HepG2 (cell line): ENCODE results near the gene TTBK1. TPM values are rescaled to one million over a fixed set of nuclear protein-coding genes. Genes with fewer than 3 reads are reported as not detected.
A peak's percentile ranks its signal among the peaks of the same experiment; 100 is the strongest.

Source experiments
- ARNTL ChIP-seq: sonication (generic); formaldehyde crosslinking; IDR thresholded peaks from 2 replicates; pipeline ENCODE4 v1.4.0; 2020; ENCODE audit warnings: mild to moderate bottlenecking, missing genetic modification reagents
- CREB1 ChIP-seq, 2 experiments: fragments of 450-650 bp in 1 of 2; IDR thresholded peaks; 2 replicates each; pipeline ENCODE4 v1.6.1; 2016 to 2017; ENCODE audit warnings: control low read depth in 1 of 2, mild to moderate bottlenecking in 1 of 2, missing compliant biosample characterization in 1 of 2, missing genetic modification characterization in 1 of 2
- DMTF1 ChIP-seq: sonication (generic); formaldehyde crosslinking; IDR thresholded peaks from 2 replicates; pipeline ENCODE4 v1.4.0; 2020; ENCODE audit warnings: mild to moderate bottlenecking, missing genetic modification reagents
- HNRNPUL1 ChIP-seq: fragments of 200-400 bp; formaldehyde crosslinking; IDR thresholded peaks from 2 replicates; pipeline ENCODE4 v1.6.1; 2017; ENCODE audit warnings: low read depth, mild to moderate bottlenecking, low read length, moderate library complexity
- KAT7 ChIP-seq: IDR thresholded peaks from 2 replicates; pipeline ENCODE4 v1.6.1; 2018; ENCODE audit warnings: borderline replicate concordance, missing compliant biosample characterization
- KDM6A ChIP-seq: IDR thresholded peaks from 2 replicates; pipeline ENCODE4 v1.6.1; 2016; ENCODE audit warnings: low read depth
- NRL ChIP-seq: sonication (generic); formaldehyde crosslinking; IDR thresholded peaks from 2 replicates; pipeline ENCODE4 v1.5.0; 2020; ENCODE audit warnings: missing genetic modification reagents, mild to moderate bottlenecking, moderate library complexity, borderline replicate concordance
- PRDM4 ChIP-seq: sonication (generic); formaldehyde crosslinking; IDR thresholded peaks from 2 replicates; pipeline ENCODE4 v1.9.0; 2021; ENCODE audit warnings: missing genetic modification reagents, borderline replicate concordance
- RXRA ChIP-seq: sonication (generic); formaldehyde crosslinking; IDR thresholded peaks from 2 replicates; pipeline ENCODE4 v1.5.1; 2020; ENCODE audit warnings: missing genetic modification reagents
- ZNF275 ChIP-seq: sonication (generic); formaldehyde crosslinking; IDR thresholded peaks from 2 replicates; pipeline ENCODE4 v1.8.0; 2022; ENCODE audit warnings: missing genetic modification reagents, mild to moderate bottlenecking, inconsistent platforms, borderline replicate concordance
- ZSCAN21 ChIP-seq: sonication (generic); formaldehyde crosslinking; IDR thresholded peaks from 2 replicates; pipeline ENCODE4 v1.8.0; 2022; ENCODE audit warnings: mild to moderate bottlenecking, missing genetic modification reagents, moderate library complexity, borderline replicate concordance
- polyA plus RNA-seq, 8 experiments: library from polyadenylated mRNA; depleted of rRNA in 3 of 8; stranded (reverse) in 7 of 8; unstranded in 1 of 8; fragments of >200 nt; fragmentation: Illumina TruSeq in 4 of 8; extraction: Trizol in 4 of 8; gene quantifications; 2 replicates each; pipeline versions ENCODE4 v1.2.1 to v1.2.3, GENCODE V29; 2011 to 2016; ENCODE audit warnings: low read depth in 4 of 8, missing spikeins in 1 of 8, mixed read lengths in 1 of 8; ENCODE audit not compliant: insufficient read depth in 1 of 8
- total RNA-seq, 5 experiments: library from RNA; depleted of rRNA; stranded (reverse); fragments of >200 nt; fragmentation: Illumina TruSeq; extraction: Trizol; gene quantifications; 2 replicates each; pipeline ENCODE4 v1.2.3, GENCODE V29; 2016; ENCODE audit warnings: low read depth in 1 of 5
- TF ChIP-seq, protein P1 (sequence below): sonication (generic); formaldehyde crosslinking; IDR thresholded peaks from 2 replicates; pipeline ENCODE4 v1.4.0; 2020; ENCODE audit warnings: missing genetic modification reagents, borderline replicate concordance
- TF ChIP-seq, protein P2 (sequence below): IDR thresholded peaks from 2 replicates; pipeline ENCODE4 v1.6.1; 2012; ENCODE audit warnings: low read length, improper control_type of control experiment

TTBK1 gene
- total and polyA plus RNA-seq, 2 of the 13 experiments (the other 11 are each of a cell fraction or from before 2014, with no cell fraction given) = 0.24 to 0.33 TPM

- TF ChIP-seq DMTF1 (CRISPR knock-in tag) (no peak), PRDM4 (CRISPR knock-in tag) (no peak), KDM6A (CRISPR knock-in tag) (peak; percentile 30; the same call in 1 of the 2 replicates), NRL (CRISPR knock-in tag) (no peak), ARNTL (CRISPR knock-in tag) (no peak), HNRNPUL1 (no peak), RXRA (CRISPR knock-in tag) (peak; percentile 34; the same call in 1 of the 2 replicates), ZSCAN21 (CRISPR knock-in tag) (no peak), KAT7 (CRISPR knock-in tag) (no peak), ZNF275 (CRISPR knock-in tag) (no peak), CREB1 (IDR thresholded peaks at IDR 0.05) (no peak), CREB1 (CRISPR knock-in tag; IDR thresholded peaks at IDR 0.05) (no peak)
- TF ChIP-seq, protein P1, sequence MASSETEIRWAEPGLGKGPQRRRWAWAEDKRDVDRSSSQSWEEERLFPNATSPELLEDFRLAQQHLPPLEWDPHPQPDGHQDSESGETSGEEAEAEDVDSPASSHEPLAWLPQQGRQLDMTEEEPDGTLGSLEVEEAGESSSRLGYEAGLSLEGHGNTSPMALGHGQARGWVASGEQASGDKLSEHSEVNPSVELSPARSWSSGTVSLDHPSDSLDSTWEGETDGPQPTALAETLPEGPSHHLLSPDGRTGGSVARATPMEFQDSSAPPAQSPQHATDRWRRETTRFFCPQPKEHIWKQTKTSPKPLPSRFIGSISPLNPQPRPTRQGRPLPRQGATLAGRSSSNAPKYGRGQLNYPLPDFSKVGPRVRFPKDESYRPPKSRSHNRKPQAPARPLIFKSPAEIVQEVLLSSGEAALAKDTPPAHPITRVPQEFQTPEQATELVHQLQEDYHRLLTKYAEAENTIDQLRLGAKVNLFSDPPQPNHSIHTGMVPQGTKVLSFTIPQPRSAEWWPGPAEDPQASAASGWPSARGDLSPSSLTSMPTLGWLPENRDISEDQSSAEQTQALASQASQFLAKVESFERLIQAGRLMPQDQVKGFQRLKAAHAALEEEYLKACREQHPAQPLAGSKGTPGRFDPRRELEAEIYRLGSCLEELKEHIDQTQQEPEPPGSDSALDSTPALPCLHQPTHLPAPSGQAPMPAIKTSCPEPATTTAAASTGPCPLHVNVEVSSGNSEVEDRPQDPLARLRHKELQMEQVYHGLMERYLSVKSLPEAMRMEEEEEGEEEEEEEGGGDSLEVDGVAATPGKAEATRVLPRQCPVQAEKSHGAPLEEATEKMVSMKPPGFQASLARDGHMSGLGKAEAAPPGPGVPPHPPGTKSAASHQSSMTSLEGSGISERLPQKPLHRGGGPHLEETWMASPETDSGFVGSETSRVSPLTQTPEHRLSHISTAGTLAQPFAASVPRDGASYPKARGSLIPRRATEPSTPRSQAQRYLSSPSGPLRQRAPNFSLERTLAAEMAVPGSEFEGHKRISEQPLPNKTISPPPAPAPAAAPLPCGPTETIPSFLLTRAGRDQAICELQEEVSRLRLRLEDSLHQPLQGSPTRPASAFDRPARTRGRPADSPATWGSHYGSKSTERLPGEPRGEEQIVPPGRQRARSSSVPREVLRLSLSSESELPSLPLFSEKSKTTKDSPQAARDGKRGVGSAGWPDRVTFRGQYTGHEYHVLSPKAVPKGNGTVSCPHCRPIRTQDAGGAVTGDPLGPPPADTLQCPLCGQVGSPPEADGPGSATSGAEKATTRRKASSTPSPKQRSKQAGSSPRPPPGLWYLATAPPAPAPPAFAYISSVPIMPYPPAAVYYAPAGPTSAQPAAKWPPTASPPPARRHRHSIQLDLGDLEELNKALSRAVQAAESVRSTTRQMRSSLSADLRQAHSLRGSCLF (CRISPR knock-in tag) = no peak
- TF ChIP-seq, protein P2, sequence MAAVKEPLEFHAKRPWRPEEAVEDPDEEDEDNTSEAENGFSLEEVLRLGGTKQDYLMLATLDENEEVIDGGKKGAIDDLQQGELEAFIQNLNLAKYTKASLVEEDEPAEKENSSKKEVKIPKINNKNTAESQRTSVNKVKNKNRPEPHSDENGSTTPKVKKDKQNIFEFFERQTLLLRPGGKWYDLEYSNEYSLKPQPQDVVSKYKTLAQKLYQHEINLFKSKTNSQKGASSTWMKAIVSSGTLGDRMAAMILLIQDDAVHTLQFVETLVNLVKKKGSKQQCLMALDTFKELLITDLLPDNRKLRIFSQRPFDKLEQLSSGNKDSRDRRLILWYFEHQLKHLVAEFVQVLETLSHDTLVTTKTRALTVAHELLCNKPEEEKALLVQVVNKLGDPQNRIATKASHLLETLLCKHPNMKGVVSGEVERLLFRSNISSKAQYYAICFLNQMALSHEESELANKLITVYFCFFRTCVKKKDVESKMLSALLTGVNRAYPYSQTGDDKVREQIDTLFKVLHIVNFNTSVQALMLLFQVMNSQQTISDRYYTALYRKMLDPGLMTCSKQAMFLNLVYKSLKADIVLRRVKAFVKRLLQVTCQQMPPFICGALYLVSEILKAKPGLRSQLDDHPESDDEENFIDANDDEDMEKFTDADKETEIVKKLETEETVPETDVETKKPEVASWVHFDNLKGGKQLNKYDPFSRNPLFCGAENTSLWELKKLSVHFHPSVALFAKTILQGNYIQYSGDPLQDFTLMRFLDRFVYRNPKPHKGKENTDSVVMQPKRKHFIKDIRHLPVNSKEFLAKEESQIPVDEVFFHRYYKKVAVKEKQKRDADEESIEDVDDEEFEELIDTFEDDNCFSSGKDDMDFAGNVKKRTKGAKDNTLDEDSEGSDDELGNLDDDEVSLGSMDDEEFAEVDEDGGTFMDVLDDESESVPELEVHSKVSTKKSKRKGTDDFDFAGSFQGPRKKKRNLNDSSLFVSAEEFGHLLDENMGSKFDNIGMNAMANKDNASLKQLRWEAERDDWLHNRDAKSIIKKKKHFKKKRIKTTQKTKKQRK = no peak
These were observed 18.9 kb downstream of the TTBK1 start (continued) for GRCh38 chr6:43262000-43262779.
